22Rv1 (cell line): ENCODE measurements around the gene TRERF1.

Source experiments
- H3K27ac ChIP-seq: fragments of 450-650 bp; 2 replicates; pipeline ENCODE4 v1.5.1; 2017
- ZFX ChIP-seq: fragments of 450-650 bp; IDR thresholded peaks from 2 replicates; pipeline ENCODE4 v1.6.1; 2017; ENCODE audit warnings: antibody characterized with exemption, borderline replicate concordance
- TF ChIP-seq, protein P1 (sequence below): fragments of 450-650 bp; IDR thresholded peaks from 2 replicates; pipeline ENCODE4 v1.5.1; 2017; ENCODE audit warnings: mild to moderate bottlenecking

The TRERF1 gene

DNA sequence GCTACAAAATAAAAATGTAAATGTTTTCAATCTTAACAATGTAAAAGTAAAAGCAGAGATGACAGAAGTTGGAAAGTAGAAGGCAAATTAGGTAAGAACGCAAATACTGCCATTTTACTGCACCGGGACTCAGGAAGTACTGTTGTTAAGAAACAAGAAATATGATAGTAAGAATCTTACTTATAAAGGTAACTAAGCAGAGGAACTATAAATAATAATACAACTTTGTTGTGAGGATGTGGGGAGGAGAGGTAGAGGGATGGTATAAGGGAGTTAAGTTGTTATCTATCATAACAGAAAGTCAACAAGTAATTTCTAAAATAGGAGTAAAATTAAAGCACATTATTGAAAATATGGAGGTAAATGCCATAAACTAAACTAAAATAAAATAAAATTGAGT, 129.8 kb downstream of the TRERF1 start:
- no peak overlapping the region for H3K27ac ChIP-seq
- TF ChIP-seq ZFX = no peak
- TF ChIP-seq, protein P1, sequence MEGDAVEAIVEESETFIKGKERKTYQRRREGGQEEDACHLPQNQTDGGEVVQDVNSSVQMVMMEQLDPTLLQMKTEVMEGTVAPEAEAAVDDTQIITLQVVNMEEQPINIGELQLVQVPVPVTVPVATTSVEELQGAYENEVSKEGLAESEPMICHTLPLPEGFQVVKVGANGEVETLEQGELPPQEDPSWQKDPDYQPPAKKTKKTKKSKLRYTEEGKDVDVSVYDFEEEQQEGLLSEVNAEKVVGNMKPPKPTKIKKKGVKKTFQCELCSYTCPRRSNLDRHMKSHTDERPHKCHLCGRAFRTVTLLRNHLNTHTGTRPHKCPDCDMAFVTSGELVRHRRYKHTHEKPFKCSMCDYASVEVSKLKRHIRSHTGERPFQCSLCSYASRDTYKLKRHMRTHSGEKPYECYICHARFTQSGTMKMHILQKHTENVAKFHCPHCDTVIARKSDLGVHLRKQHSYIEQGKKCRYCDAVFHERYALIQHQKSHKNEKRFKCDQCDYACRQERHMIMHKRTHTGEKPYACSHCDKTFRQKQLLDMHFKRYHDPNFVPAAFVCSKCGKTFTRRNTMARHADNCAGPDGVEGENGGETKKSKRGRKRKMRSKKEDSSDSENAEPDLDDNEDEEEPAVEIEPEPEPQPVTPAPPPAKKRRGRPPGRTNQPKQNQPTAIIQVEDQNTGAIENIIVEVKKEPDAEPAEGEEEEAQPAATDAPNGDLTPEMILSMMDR = no peak

DNA sequence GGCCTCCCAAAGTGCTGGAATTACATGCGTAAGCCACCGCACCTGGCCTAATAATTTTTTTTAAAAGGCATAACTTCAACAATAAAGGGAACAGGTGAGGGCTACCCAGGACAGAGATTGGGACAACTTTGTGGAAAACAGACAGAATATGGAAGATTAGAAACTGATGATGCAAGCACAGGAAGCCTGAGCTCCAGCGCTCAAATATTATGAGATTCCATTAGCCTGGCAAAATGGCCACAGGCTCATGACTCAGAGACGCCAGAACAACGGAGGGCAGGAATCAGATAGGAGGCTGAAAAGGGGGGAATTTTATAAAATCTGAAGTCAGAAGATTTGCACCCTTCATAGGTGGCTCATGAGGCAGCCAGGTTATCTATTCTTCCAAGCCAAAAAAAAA, 131.0 kb downstream of the TRERF1 start:
- no peak overlapping the region for H3K27ac ChIP-seq
- no peak for TF ChIP-seq ZFX
- TF ChIP-seq, protein P1 = no peak

DNA sequence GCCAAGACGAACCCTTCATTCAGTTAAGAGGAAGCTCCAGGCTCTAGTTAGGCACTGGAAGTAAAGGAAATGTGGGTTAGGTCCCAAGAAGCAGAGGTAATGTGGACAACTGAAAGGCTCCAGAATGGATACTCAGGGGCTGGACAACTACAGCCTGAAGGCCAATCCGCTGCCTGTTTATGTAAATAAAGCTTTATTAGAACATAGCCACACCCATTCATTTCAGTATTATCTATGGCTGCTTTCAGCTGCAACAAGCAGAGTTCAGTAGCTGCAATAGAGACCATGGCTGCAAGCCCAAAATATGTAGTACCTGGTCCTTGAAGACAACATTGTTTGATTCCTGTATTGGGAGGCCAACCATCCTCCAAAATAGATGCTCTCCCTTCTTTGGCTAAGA, 133.2 kb downstream of the TRERF1 start:
- H3K27ac ChIP-seq = no peak overlapping the region
- TF ChIP-seq, protein P1 = no peak
- TF ChIP-seq ZFX = no peak

GRCh38 chr6:42316981-42317380, 134.7 kb downstream of the TRERF1 start:
- H3K27ac ChIP-seq = no peak overlapping the region
- TF ChIP-seq, protein P1 = no peak
- TF ChIP-seq ZFX = no peak

DNA sequence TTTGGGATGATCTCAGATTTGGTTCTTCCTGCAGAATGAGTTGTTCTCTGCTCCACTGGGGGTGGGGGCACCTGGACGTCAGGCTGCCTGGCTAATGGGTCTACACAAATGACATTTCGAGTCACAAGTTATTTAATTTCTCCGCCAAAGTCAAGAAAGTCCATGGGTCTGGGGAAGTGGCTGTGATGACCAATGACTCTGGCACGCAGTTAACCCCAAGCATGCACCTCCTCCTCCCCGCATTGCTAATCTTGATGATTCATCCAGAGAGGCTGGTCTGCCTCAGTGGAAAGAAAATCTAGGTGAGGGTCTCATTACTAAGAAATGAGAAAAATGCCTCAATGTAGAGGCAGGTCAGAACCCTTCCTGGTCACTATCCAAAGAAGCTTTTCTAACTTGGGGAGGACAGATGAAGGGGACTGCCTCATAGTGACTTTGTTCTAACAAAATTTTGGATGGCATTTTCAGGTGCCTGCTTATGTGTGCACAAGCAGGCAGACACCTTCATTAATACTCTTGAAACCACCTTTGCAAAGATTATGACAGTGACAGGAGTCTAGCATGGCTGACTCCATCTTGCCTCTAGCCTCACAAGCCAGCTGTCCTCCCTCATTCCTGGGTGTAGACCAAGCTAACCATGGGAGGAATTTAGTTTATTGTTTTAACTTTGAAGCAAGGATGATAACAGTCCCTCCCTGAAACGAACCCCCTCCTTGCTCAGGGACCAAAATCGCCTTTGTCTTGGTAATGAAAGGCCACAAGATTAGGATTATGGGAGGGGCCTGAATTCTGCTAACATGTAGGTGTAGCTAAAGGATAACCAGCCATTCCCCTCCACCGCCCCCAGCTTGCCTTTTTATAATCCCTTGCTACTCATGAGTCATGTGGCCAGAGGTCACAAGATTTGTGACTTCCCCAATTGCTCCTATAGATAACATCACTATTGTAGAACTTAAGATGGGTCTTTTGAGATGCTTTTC, 135.4 kb downstream of the TRERF1 start:
- H3K27ac ChIP-seq = no peak overlapping the region
- TF ChIP-seq, protein P1 = no peak
- TF ChIP-seq ZFX = no peak

DNA sequence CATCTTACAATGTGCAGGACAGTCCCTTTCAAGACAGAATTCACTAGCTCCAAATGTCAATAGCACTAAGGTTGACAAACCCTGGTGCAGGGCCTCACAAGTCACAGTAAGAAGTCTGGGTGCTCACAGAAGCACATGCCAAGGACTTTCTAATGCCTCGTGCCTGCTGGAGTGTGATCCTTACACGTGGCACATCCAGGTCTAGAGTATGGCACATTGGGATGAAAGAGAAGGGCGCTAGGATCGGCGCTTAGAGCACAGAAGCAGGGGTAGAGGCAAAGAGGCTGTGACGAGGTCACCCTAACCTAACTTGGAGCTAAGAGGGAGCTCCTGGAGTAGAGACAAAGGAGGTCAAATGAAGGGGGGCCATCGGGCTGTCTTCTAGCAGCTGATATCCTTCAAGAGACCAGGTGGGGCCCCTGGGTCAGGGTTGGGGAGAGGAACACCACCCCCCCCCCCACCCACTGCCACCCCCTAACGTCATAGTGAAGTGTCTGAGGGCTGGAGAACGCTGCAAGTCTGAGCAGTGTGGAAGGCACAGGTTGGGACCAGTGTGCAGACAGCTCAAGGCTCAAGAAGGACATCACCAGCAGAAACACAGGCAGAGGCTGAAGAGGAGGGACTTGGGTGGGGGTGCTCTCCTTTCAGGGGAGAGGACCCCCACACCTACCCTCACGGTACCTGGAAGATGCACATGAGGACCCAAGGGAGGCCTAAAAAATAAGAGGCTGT, 136.3 kb downstream of the TRERF1 start:
- TF ChIP-seq, protein P1 = no peak
- no peak for TF ChIP-seq ZFX
- H3K27ac ChIP-seq = no peak overlapping the region
